GM18951 (cell line): ENCODE results near the gene FHOD3.

Source experiments
- POLR2A ChIP-seq: IDR thresholded peaks from 4 replicates; pipeline ENCODE4 v1.6.1; 2011; ENCODE audit warnings: mild to moderate bottlenecking; ENCODE audit not compliant: insufficient read length, insufficient read depth; ENCODE audit errors: extremely low read depth
- in situ Hi-C: fragments of 300-500 bp; cut with MboI; formaldehyde crosslinking; loops from one replicate; pipeline ENCODE4 v1.12.0; 2022; ENCODE audit warnings: low sequenced_read_pairs, mixed read lengths, inconsistent platforms; ENCODE audit not compliant: unreplicated experiment

Gene FHOD3

GRCh38 chr18:36692921-36693332 lies 395.4 kb downstream of the FHOD3 start:
- TF ChIP-seq POLR2A = no peak
- in situ Hi-C loops = no loop called here

DNA sequence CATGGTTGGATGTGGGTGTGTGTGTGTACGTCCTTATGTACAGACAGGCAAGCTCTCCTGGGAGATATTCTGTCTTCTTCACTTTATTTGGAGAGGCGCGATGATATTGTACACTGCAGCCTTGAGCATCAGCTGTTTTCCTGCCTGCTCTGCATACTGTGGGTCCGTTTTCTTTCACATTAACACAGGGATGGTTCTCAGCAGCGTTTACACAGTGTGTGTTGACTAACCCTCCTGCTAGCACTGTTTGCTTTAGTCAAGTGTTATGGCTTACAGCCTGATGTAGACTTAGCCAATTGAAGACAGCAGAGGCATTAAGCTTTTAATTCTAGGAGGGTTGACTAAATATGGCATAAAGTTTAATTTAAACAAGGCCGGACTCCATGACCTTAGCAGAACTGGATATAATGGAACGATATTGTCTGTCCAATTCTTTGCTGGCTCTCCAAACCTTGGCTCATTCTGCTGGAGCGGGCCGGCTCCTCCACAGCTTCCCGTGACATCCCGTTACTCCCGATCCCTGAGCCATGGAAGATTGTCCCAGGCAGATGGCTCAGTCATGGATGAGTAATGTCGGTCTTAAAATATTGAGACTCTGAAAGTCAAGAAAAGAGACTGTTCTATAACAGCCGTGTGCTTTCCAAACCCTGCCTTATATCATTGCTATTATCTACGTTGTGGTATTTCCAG lies 396.6 kb downstream of the FHOD3 start:
- no peak for TF ChIP-seq POLR2A
- in situ Hi-C loops = no loop called here

DNA sequence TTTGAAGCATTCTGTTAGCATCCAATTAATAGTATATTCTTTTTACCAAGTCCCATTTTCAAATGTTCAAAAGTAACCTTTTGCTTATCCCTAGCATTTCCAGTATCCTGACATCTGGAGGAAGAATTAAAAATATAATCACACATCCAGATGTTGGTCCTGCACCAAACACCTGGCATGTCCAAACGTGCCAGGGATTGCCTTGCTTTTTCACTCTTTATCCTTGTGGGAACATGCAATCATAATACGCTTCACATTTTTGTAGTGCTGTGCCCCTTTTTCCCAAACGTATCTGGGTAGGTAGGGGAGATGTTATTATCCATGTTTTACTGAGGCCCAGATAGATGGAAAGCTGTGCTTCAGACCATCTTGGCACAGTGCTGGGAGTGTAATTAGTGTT lies 398.3 kb downstream of the FHOD3 start:
- in situ Hi-C loops = no loop called here
- no peak for TF ChIP-seq POLR2A

GRCh38 chr18:36697905-36698304 lies 400.4 kb downstream of the FHOD3 start:
- TF ChIP-seq POLR2A = no peak
- in situ Hi-C loops = no loop called here

DNA sequence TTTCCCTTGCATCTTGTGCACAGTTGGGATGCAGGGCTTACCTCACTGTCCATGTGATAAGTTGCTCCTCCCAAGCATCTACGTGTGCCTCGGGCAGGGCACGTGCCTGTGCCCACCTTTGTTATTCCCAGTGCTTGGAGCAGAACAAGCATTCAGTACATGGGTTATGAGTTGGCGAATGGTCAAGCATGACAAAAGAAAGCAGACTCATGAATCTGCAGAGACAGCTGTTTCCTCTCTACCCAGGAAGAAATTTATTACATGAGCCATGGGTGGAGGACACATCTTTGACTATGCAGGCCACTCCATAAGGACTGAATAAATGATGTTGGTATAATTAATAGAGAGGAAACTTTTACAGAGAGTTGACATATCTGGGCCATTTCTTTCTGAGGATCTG lies 403.4 kb downstream of the FHOD3 start:
- in situ Hi-C loops = no loop called here
- no peak for TF ChIP-seq POLR2A

DNA sequence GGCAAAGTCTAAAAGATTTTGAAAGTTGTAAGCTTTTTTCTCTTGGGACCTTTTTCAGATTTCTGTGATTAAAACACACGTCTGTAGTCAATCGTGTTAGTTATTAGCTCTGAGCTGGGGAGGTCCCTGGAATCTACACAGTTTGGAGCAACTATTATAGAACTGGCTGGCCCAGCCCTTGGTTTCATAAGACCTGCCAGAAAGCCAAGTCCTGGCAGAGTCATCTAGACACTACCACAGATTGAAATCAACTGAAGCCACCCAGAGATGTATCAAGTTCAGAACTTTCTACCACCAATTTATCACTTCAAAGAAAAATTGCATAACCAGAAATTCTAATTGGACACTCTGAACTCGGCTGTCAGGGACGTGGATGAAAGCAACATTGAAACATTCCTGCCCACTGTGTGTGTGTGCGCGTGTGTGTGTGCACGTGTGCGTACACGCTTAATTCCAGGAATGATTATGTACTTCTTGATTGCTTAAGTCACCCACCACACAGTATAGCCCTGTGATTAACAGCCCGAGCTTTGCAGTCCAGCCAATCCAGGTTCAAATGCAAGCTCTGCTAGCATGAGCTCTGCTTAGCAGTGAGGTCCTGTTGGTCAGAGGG lies 405.0 kb downstream of the FHOD3 start:
- TF ChIP-seq POLR2A = no peak
- in situ Hi-C loops = no loop called here

DNA sequence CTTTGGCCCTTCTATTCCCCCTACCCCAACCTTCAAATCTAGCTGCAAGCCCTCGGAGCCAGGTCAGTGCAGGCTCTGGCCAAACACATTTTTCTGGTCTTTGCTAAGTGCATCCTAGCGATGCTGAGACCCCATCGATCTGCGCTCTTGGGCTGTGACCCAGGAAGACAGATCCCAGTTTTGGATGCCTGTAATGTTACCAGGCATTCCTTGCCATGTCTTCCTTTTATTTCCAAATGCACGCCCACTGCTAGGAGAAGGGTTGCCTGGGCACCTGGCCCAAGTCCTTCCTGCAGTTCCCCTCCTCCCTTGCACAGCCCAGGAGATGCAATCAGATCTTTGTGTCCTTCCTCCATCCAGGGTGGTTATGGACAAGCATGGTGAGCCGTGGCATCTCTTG lies 406.6 kb downstream of the FHOD3 start:
- no peak for TF ChIP-seq POLR2A
- in situ Hi-C loops = no loop called here

- TF ChIP-seq POLR2A = no peak
- in situ Hi-C loops = no loop called here
Measured at GRCh38 chr18:36706134-36706881, 408.8 kb downstream of the FHOD3 start.

DNA sequence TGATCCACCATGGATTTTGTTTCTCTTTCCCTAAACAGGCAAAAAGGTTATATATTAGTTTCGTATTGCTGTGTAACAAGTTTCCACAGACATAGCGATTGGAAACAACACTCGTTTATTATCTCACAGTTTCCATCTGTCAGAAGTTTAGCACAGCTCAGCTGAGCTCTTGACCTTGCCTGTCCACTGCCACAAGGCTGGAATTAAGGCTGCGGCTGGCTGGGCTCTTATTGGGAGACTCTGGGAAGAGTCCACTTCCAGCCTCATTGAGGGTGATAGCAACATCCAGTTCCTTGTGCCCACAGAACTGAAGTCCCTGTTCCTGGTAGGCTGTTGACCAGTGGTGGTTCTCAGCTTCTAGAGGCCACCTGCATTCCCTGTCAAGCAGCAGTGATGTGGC lies 410.9 kb downstream of the FHOD3 start:
- in situ Hi-C loops = no loop called here
- no peak for TF ChIP-seq POLR2A

DNA sequence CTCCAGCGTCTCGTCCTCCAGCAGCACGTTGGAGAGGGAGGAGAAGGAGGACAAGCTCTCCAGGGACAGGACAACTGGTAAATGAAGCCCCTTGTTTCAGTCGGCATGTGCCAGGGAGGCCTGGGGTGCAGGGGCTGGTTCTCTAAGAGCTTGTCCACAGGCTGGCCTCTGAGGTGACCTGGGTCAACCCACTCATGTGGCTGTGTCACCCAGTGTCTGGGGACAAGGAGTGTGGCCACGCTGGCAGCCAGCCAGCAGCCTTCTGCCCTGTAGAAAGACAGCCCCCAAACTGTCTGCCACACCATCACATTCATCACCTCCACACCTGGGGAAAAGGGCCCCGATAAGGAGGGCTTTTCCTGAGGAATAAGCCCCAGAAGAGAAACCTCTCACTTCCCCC lies 411.8 kb downstream of the FHOD3 start:
- TF ChIP-seq POLR2A = no peak
- in situ Hi-C loops = no loop called here

DNA sequence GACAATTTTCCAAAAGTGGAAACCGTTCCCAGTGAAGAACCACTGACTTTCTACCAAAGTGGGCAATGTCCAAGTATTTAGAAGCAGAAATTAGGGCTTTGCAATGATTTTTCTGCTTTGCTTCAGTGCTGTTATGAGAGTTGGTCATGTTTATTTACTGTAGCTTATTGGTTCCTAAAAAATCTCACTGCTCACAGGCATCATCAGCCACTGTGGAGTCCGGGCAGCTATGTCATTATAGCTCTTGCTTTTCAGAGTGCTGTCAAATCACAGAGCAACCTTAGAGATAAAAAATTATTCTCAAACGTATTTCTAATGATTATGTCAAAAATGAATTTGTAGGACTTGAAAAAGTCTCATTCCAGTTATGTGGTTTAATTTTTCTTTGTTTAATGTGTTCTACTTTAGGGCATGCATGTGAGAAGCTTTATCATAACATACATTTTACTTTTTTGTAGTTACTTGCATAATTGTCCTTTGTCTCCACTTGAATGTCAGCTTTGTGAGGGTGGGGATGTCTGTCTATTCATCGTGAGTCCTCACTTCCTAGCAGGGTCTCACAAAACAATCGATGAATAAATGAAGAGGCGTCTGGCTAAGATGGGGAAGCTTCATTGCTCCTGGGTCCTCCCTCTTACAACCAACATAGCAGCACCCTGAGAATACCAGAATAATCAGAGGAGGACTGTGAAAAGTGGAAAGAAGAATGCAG lies 413.7 kb downstream of the FHOD3 start:
- in situ Hi-C loops = no loop called here
- TF ChIP-seq POLR2A = no peak

GRCh38 chr18:36711813-36712444 lies 414.4 kb downstream of the FHOD3 start:
- in situ Hi-C loops = no loop called here
- TF ChIP-seq POLR2A = no peak

GRCh38 chr18:36714476-36714875 lies 417.0 kb downstream of the FHOD3 start:
- in situ Hi-C loops = no loop called here
- TF ChIP-seq POLR2A = no peak
